HG03196 (cell line): Measurements from ENCODE around the gene SOX30.

ENCODE experiments used
- ATAC-seq: cut with Tn5 transposase; IDR thresholded peaks from one replicate; pipeline ENCODE4 v1.9.1; 2021; ENCODE audit not compliant: unreplicated experiment

Gene SOX30

DNA sequence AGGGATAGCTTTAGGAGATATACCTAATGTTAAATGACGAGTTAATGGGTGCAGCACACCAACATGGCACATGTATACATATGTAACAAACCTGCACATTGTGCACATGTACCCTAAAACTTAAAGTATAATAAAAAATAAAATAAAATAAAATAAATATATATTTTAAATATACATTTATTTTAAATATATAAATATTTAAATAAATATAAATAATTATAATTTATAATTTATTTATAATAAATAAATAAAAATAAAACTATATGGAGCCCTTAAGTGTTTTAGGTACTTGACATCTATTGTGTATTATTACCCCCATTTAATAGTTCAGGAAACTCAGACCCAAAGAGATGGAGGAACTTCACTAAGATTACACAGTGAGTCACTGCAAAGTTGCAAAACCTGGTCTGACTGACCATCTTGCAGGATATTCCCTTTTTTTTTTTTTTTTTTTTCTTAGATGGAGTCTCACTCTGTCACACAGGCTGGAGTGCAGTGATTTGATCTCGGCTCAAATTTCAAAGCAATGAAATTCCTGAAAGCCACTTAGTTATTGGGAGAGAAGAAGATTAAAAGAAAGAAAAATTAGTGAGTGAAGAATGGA lies 13.3 kb upstream of the SOX30 start:
- ATAC-seq = no peak

DNA sequence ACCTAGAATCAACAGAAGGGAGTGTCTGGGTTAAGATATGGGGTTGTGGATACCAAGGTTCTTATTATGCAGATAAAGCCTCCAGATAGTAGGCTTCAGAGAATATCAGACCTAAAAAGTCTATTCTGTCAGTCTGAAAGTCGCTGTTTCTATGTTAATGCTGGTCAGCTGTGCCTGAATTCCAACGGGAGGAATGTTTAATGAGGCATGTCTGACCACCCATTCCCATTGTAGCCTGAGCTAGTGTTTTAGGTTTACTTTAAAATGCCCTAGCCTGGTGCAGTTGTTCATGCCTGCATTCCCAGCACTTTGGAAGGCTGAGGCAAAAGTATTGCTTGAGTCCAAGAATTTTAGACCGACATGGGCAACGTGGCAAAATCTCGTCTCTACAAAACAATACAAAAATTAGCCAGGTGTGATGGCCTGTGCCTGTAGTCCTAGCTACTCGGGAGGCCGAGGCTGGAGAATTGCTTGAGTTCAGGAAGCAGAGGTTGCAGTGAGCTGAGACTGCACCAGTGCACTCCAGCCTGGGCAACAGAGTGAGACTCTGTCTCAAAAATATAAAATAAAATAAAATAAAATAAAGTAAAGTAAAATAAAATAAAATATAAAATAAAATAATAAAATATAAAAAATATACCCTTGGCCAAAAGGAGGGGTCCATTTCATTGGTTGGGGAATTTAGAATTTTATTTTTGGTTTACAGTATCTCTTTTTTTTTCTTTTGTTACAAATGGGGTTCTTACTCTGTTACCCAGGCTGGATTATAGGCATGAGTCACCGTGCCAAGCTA lies 7.8 kb upstream of the SOX30 start:
- ATAC-seq = no peak

DNA sequence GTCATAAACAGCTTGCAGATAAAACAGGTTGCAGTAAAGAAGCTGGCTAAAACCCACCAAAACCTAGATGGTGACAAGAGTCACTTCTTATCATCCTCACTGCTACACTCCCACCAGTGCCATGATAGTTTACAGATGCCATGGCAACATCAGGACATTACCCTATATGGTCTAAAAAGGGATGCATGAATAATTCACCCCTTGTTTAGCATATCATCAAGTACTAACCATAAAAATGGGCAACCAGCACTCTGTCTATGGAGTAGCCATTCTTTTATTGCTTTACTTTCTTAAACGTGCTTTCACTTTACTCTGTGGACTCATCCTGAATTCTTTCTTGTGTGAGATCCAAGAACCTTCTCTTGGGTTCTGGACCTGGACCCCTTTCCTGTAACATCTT lies 6.7 kb upstream of the SOX30 start:
- no peak for ATAC-seq

DNA sequence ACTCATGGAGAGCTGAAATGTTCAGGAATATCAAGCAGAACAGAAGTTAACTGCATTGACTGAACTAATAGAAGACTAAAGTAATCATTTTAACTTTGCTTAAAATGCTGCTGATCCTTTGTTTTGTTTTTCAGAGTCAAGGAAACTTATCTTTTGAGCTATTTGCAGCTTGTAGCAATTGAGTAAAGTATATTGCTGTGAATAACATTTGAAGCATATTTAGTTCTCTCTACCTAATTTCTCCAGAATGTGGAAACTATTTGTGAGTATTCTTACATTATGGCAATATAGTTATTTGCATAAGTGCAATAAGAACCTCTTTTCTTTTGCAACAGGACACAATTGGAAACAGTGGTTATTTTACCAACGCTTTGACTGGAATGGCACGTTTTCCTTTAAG lies 5.3 kb upstream of the SOX30 start:
- ATAC-seq = no peak

DNA sequence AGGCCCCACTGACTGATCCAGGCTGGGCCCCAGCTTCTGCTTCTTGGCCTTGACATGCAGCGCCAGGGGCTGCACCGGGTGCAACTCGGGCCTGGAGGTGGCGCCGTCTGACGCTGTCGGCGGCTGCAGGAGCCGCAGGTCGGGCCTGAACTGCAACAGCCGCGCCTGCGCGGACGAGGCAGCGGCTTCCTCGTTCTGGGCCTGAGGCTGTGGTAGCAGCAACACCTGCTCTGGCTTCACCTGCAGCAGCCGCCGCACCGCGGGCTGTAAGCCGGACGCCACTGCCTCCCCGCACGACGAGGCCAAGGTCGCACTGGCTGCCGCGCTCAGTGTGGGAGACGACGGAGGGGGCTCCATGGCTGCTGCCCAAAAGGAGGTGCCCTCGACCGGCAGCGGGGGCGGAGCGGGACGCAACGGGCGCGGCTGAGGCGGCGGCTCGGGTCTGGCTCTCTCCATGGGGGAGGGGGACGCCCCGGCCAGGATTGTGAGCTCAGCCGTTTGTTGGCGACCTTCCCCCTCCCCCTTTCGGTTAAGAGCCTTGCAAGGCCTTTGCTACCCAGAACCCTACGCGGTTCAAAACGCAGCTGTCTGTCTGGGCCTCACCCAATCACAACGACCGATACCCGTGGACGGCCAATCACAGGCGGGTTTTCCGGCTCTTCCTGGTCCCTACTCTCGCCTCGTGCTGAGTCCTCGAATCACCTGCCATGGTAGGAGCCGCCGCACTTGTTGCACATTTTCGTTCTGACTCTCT lies 438 bp downstream of the SOX30 start:
- peak; percentile 63 for ATAC-seq

DNA sequence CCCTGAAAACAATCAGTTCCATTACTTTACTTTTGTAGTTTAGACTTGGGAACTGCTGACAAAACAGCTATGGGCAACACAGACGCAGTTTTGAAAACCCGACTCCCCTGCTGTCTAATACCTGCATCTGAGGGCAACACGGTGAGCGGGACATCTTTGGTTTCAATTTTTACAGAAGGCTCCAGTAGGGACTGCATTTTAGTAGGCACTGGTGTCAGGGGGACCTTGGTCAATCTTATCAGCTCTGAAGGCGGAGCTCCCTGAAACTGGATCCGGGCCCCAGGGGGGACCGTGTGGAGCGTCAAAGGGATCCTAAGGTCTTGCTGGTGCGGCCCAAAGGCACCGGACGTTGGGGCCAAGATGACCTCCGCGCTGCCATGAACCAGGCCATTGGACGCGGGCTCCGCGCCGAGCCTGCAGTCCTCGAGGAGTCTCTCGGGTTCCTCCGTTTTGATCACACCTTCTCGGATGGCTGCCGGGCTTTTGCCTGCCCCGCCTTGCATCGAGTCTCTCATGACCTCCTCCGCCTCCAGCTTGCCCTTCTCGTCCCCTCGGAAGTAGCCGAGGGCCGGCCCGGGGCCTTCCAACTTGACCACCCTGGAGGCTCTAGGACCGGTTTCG lies 1.1 kb downstream of the SOX30 start:
- ATAC-seq = no peak

DNA sequence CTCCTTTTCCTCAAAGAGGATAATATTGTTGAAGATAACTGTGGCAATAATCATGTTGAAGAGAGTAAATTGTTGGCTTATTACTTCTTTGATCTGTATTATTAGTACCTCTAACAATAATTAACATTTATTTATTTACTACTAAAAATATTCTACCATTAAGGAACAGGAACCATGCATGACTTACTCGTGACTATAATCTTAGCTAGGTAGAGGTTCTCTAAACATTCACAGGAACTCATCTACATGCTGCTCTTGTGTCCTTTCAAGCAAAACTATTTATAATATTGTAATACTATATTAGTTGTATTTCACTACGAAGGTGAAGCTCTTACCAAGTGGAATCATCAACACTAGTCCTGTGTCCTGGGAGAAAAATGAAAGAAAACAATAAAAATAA lies 3.1 kb downstream of the SOX30 start:
- no peak for ATAC-seq

DNA sequence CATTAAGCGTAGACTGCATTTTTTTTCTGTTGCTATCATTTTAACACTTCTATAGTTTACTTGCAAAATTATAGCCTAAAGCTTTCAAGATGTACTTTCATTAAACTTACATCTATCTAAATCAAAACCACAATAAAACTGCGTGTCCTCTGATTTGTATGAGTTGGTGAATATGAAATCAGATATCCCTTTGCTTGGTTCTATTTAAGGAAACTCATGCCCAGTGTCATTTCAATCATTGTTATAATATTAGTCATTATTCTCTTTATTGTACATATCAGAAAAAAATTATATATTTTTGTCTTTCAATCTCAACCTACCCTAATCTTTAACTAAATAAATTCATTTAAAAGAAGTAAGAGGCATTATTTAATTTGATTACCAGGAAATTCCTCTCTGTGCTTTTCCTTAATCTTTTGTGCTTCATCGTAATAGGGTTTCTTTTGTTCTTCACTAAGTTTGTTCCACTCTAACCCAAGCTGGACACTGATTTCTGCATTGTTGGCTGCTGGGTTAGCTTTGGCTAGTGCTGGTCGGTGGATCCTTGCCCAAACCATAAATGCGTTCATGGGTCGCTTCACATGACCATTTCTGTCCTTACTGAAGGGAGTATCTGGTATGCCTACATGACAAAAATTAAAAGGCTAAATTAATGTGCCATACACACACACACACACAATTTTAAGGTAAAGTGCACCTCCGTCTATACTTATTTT lies 3.8 kb downstream of the SOX30 start:
- no peak for ATAC-seq

DNA sequence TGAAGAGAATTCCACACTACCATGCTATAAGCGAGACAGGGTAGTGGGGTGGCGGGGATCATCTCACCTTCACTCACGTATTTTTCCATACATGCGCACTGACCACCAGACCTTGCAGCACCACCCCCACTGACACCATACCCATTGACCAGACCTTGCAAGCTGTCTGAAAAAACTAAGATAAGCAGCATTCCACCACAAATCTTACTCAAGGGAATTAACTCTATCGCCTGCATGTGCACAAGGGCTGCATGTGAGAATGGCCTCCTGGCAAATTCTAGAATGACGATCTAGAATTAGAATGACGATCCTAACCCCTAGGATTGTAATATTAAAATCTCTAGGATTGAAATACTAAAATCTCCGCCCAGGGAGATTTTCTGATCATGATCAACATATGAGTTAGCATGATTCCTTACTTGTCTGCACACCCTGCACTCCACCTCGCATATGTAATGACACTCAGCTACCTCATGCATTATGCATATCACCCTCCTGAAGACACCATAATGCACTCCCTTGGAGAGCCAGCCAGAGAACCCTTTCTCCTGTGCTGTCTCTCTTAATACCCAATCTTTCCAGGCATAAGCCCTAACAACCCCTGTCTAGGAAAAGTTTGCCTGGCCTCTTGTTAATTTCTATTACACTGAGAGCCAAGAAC lies 11.7 kb downstream of the SOX30 start:
- no peak for ATAC-seq

DNA sequence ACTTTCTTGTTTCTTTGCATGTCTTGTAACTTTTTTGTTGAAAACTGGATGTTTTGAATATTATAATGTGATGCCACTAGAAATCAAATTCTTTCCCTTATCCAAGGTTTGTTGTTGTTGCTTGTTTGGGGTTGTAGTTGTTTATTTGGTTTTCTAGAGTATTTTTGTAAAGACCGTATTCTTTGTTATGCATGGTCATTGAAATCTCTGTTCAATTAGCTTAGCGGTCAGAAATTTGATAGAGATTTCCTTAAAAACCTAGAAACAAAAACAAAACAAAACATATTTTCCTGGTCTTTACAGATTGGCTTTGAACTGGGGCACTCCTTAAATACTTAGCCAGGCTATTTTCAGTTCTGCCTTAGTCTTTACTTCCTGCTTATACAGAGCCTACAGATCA lies 21.9 kb downstream of the SOX30 start:
- no peak for ATAC-seq

DNA sequence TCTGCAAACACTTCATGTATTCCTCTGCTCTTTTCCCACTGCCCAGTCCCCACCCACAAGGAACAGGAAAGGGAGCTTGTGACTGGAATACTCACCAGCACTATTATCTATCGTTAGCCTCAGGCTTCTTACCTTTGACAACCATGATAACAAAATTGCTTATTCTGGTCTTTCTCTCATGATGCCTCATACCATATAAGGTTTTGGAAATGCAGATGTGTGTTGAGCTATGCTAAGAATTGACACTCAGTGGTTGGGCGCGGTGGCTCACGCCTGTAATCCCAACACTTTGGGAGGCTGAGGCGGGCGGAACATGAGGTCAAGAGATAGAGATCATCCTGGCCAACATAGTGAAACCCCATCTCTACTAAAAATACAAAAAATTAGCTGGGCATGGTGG lies 25.4 kb downstream of the SOX30 start:
- ATAC-seq = no peak

DNA sequence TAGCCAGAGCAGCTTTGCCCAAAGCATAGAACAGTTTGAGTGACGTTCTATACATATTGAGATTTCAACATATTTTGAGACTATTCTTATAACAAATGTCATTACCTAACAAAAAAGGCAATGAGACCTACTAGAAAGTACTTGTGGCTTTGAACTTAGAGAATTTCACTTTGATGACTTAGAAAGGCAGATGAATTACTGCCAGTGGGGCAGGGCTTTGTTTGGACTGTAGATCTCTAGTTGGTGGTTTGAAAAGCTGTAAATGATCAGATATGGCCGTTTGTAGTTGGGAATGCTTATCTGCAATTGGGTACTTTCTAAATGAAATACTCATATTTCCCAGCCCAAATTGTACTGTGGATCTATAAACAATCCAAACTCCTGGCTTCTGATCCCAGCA lies 28.1 kb downstream of the SOX30 start:
- ATAC-seq = no peak

DNA sequence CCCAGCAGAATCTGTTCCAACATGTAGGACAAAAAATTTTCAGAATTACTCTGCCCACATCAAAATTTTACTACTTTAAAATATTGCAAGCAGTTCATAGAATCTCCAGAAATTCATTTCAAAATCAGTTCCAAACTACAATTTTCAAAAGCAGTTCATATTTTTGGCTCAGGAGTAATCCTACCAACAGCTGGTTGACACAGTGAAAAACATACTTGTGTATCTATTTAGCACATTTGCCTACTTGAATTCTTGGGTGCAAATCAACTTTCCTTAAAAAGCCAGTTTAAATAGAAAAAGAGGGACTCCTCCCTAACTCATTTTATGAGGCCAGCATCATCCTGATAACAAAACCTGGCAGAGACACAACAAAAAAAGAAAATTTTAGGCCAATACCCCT lies 31.5 kb downstream of the SOX30 start:
- no peak for ATAC-seq

DNA sequence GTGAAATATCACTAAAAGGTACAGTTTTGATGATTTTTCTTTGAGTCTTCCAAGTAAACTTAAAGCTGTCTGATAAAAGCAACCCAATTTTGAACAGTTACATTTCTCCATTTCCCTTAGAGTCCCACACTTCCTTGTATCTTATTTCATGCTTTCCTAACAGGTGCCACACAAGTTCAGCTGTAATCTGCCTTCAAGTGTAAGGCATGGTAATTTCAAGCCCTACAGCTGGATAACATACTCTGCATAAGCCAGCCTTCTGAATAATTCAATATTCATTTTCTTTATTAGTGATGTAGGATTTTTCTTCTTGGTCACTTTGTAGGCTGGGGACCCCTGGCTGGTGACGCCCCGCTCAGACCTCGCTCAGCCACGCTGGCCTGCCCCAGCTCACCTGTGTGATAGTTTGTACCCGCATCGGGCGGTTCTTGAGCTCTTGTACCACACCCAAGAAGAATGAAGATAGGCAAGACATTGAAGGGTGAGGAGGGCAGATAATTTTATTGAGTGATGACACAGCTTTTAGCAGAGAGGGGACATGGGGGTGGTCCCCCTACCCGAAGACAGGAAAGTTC lies 34.0 kb downstream of the SOX30 start:
- no peak for ATAC-seq

DNA sequence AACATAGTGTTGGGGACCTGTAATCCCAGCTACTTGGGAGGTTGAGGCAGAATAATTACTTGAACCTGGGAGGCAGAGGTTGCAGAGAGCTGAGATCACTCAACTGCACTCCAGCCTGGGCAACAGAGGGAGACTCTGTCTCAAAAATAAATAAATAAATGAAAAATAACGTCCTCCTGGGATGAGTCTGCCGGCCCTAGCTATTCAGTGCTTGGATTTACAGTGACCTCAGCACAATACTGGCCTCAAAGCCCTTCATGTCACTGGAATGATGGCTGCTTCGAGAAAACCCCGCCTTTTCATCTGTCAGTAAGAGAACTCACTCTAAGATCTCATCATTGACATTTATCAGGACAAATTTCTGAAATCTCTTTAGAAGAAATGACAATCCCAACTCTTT lies 35.5 kb downstream of the SOX30 start:
- ATAC-seq = no peak

DNA sequence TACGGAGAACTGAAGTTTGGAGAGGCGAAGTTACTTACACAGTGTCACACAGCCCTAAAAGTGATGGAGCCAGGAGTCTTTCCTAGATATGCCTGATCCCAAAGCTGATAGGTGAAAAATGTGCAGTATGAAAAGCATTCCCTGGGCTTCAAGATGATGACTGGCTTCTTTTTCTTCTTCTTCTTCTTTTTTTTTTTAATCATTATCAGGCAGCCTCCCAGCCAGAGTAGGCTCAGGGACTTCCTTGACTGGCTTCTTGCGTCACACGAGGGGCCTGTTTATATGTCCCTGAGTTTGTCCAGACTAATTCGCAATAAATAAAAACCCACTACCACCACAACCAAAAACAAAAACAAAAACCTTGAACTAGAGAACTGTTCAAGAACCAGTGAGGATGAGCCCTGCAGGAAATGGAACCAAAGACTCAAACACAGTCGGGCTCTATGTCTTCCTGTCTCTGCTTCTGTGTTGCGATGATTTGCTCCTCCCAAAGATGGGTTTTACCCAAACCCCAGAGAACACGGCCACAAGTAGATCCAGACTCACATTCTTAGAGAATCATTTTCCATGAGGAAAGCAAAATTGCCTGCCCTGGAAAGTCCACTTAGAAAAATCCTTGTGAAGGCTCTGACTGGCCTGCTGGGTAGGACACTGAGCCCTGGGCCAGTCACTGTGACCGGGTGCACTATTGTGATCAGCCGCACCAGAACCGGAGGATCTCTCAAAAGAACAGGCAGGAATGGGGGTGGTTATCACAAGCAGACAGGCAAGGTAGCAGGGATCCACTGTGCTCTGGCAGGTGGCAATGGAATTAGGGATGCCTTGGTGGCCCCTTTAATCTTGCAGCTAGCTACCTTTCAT lies 38.6 kb downstream of the SOX30 start:
- ATAC-seq = no peak

DNA sequence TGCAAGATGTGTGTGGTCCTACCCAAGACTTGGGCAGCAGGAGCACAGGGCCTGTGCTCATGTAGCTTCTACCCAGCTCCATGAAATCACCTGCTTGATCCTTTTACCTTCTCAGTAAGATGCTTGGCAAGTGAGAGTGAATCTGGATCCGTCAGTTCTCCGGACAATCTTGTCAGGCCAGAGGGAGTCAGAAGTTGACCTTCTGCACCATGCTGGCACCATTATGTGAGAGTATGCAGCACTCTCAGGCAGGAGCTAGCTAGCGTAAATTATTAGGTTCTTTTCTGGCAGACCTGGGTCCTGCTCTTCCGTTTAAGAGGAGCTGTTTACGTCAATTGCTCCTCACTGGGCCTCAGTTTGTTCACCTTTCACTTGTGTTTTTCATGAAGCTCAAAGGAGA lies 39.7 kb downstream of the SOX30 start:
- no peak for ATAC-seq

DNA sequence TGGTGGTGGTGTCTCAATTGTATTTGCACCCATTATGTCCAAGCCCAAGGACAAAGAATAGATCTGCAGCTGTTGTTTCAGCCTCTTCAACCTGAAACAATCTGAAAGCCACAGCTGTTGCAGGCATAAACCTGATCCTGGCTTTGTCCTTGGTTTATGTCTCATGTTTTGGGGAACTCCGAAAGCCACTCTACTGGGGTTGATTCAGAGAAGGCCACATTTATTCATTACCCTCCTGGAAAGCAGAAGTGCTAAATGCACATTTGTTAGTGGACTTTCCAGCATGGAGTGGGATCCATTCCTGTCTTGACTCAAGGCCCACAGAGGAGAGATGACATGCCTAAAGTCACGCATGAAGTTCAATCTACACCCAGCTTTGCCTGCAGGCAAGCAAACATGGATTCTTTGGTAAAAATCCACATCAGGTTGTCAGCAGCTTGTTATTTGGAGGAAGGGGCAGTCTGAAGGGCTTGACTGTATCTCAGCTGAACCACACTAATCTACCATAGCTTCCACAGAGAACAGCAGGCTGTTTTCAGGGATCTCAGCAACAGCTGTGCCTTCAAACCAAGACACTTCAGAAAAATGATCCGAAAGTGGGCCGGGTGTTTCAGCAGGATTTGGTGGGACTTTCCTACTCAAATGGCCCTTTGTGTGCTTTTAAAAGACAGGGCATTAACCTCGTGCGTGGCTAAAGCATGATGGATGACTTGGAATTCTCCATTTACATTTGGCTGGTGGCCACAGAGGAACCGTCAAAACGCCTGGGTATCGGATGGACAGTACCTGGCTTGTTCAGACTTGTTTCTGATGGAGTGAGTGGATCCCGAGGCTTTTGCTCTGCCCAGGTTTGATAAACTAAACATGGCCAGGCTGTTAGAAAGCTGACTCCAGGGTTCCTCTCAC lies 40.4 kb downstream of the SOX30 start:
- no peak for ATAC-seq
